GM18511 (cell line): Measurements from ENCODE around the gene OPN3.
A peak's percentile ranks its signal among the peaks of the same experiment; 100 is the strongest.
"Not testable (repeated sequence)": the region's sequence is repeated elsewhere in the genome, so short reads cannot be mapped to it uniquely, and the experiment has no call there.

Experiments used
- ATAC-seq: cut with Tn5 transposase; IDR thresholded peaks from one replicate; pipeline ENCODE4 v1.9.1; 2021; ENCODE audit warnings: mild to moderate bottlenecking, moderate library complexity; ENCODE audit not compliant: unreplicated experiment

Gene OPN3

GRCh38 chr1:241640149-241640866 lies at the start of gene OPN3, which contains the start of gene CHML:
TSS of gene OPN3 (minus strand) at chr1:241640369. CDS start at chr1:241640254, 115 bp downstream.
TSS of gene CHML (minus strand) at chr1:241640369. CDS start at chr1:241635766, 4,603 bp downstream.
- ATAC-seq: peak; percentile 88

- ATAC-seq: no peak
Observed at GRCh38 chr1:241688940-241689368, 48.8 kb upstream of the OPN3 start.

GRCh38 chr1:241684108-241684507 lies 43.9 kb upstream of the OPN3 start:
- ATAC-seq: no peak

GRCh38 chr1:241682921-241683320 lies 42.8 kb upstream of the OPN3 start:
- no peak for ATAC-seq

- not testable (repeated sequence) for ATAC-seq
Observed at GRCh38 chr1:241681861-241682448, 41.8 kb upstream of the OPN3 start.

GRCh38 chr1:241679961-241680360 lies 39.8 kb upstream of the OPN3 start:
- ATAC-seq: no peak

- ATAC-seq: no peak
Observed at GRCh38 chr1:241679404-241679803, 39.2 kb upstream of the OPN3 start.

- ATAC-seq: no peak
Observed at GRCh38 chr1:241678536-241678935, 38.4 kb upstream of the OPN3 start.

GRCh38 chr1:241677201-241677600 lies 37.0 kb upstream of the OPN3 start:
- ATAC-seq: peak; percentile 83

- ATAC-seq: no peak
Observed at GRCh38 chr1:241675983-241676382, 35.8 kb upstream of the OPN3 start.

GRCh38 chr1:241674805-241675384 lies 34.7 kb upstream of the OPN3 start:
- ATAC-seq: no peak

GRCh38 chr1:241672301-241672700 lies 32.1 kb upstream of the OPN3 start:
- ATAC-seq: no peak

- no peak for ATAC-seq
Observed at GRCh38 chr1:241666419-241666818, 26.2 kb upstream of the OPN3 start.

- no peak for ATAC-seq
Observed at GRCh38 chr1:241660424-241660972, 20.3 kb upstream of the OPN3 start.

- ATAC-seq: not testable (repeated sequence)
Observed at GRCh38 chr1:241659016-241659415, 18.8 kb upstream of the OPN3 start.

GRCh38 chr1:241658081-241658793 lies 18.1 kb upstream of the OPN3 start:
- no peak for ATAC-seq

GRCh38 chr1:241654641-241655040 lies 14.5 kb upstream of the OPN3 start:
- ATAC-seq: no peak

GRCh38 chr1:241654019-241654418 lies 13.8 kb upstream of the OPN3 start:
- no peak for ATAC-seq

GRCh38 chr1:241652012-241652411 lies 11.8 kb upstream of the OPN3 start, which contains the start of gene WDR64:
TSS of gene WDR64 (plus strand) at chr1:241652281. CDS start at chr1:241652485, 204 bp downstream.
- ATAC-seq: no peak

GRCh38 chr1:241648159-241648558 lies 8.0 kb upstream of the OPN3 start:
- no peak for ATAC-seq

- no peak for ATAC-seq
Observed at GRCh38 chr1:241647658-241648057, 7.5 kb upstream of the OPN3 start.
